ENCODE measurements around the gene THOP1. TPM values are rescaled to one million over a fixed set of nuclear protein-coding genes. Genes with fewer than 3 reads are reported as not detected.

Gene THOP1
- total RNA-seq, 1 donor = 70.0 TPM

GRCh38 chr19:2853015-2853606 lies 67.8 kb downstream of the THOP1 start:
- DNase-seq (ENCODE audit: low read depth) = no peak
- no peak overlapping the region for H3K4me3 ChIP-seq (ENCODE audit: low read depth, low read length)
- TF ChIP-seq CTCF (IDR thresholded peaks at IDR 0.05; ENCODE audit: insufficient read depth, low read length) = no peak

- no peak for DNase-seq (ENCODE audit: low read depth)
- no peak for TF ChIP-seq CTCF (IDR thresholded peaks at IDR 0.05; ENCODE audit: insufficient read depth, low read length)
- no peak overlapping the region for H3K4me3 ChIP-seq (ENCODE audit: low read depth, low read length)
Measured at GRCh38 chr19:2854849-2855248, 69.5 kb downstream of the THOP1 start.

GRCh38 chr19:2856457-2857050 lies 71.3 kb downstream of the THOP1 start:
- H3K4me3 ChIP-seq (ENCODE audit: low read depth, low read length) = no peak overlapping the region
- TF ChIP-seq CTCF (IDR thresholded peaks at IDR 0.05; ENCODE audit: insufficient read depth, low read length) = no peak
- no peak for DNase-seq (ENCODE audit: low read depth)

- no peak for TF ChIP-seq CTCF (IDR thresholded peaks at IDR 0.05; ENCODE audit: insufficient read depth, low read length)
- no peak for DNase-seq (ENCODE audit: low read depth)
Measured at GRCh38 chr19:2858864-2859263, 73.6 kb downstream of the THOP1 start.

GRCh38 chr19:2863816-2864215 lies 78.5 kb downstream of the THOP1 start:
- DNase-seq (ENCODE audit: low read depth) = no peak
- no peak for TF ChIP-seq CTCF (IDR thresholded peaks at IDR 0.05; ENCODE audit: insufficient read depth, low read length)

More at GRCh38 chr19:2858864-2859263, 73.6 kb downstream of the THOP1 start:
- no peak overlapping the region for H3K4me3 ChIP-seq (ENCODE audit: low read depth, low read length)

More at GRCh38 chr19:2863816-2864215, 78.5 kb downstream of the THOP1 start:
- H3K4me3 ChIP-seq (ENCODE audit: low read depth, low read length) = no peak overlapping the region

Other genes starting within 250 kb of the THOP1 start
- 0.45 and 0.65 TPM in 2 replicates for gene GNG7, start 82.8 kb upstream of the THOP1 start, total RNA-seq (ENCODE audit: low replicate concordance)
- 3.9 and 14.9 TPM in 2 replicates for gene DIRAS1, start 64.1 kb upstream of the THOP1 start, total RNA-seq (ENCODE audit: low replicate concordance)
- gene SLC39A3, start 45.5 kb upstream of the THOP1 start, total RNA-seq (ENCODE audit: low replicate concordance) = 28.4 and 47.8 TPM in 2 replicates
- 39.4 and 40.3 TPM in 2 replicates for gene SGTA, start 2.2 kb upstream of the THOP1 start, total RNA-seq (ENCODE audit: low replicate concordance)
- gene ZNF554, start 34.4 kb downstream of the THOP1 start, total RNA-seq (ENCODE audit: low replicate concordance) = 3.2 and 13.5 TPM in 2 replicates
- 5.9 and 7.0 TPM in 2 replicates for gene ZNF555, start 56.0 kb downstream of the THOP1 start, total RNA-seq (ENCODE audit: low replicate concordance)
- gene ZNF556, start 81.8 kb downstream of the THOP1 start, total RNA-seq (ENCODE audit: low replicate concordance) = 0.08 TPM in 1 of 2 replicates, not detected in the other
- gene ZNF57, start 115.4 kb downstream of the THOP1 start, total RNA-seq (ENCODE audit: low replicate concordance) = 3.4 and 4.8 TPM in 2 replicates
- gene ZNF77, start 159.5 kb downstream of the THOP1 start, total RNA-seq (ENCODE audit: low replicate concordance) = 5.5 and 7.8 TPM in 2 replicates
- 0.18 TPM in 1 of 2 replicates, not detected in the other for gene TLE6, start 192.1 kb downstream of the THOP1 start, total RNA-seq (ENCODE audit: low replicate concordance)
- 5.2 and 12.8 TPM in 2 replicates for gene TLE2, start 243.8 kb downstream of the THOP1 start, total RNA-seq (ENCODE audit: low replicate concordance)